HG03095 (cell line): Measurements from ENCODE around the gene MMS22L.

ENCODE experiments used
- ATAC-seq: cut with Tn5 transposase; IDR thresholded peaks from one replicate; pipeline ENCODE4 v1.9.1; 2021; ENCODE audit warnings: moderate library complexity; ENCODE audit not compliant: unreplicated experiment

MMS22L gene

GRCh38 chr6:97282726-97283617, at the start of gene MMS22L:
MMS22L (minus strand) TSS chr6:97283216; CDS start chr6:97282477, 739 bp downstream.
- ATAC-seq: peak; percentile 97

GRCh38 chr6:97322811-97323210, 39.8 kb upstream of the MMS22L start:
- no peak for ATAC-seq

DNA sequence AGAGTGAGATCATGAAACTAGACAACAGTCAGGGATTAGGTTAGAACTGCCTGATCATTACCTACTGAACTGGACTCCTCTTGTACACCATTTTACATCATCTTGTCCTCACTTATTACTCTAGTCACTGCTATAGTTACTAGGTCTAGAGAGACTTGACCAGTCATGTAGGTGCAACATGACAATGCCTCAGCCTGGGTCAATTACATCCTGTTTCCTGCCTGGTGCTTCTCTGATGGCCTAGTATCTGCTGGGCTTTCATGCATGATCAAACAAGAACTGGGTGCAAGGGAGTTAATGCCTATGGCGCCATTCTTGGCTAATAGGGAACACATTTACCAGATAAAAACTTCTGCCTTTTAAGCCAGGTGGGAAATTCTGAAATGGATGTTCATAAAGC, 39.2 kb upstream of the MMS22L start:
- no peak for ATAC-seq

DNA sequence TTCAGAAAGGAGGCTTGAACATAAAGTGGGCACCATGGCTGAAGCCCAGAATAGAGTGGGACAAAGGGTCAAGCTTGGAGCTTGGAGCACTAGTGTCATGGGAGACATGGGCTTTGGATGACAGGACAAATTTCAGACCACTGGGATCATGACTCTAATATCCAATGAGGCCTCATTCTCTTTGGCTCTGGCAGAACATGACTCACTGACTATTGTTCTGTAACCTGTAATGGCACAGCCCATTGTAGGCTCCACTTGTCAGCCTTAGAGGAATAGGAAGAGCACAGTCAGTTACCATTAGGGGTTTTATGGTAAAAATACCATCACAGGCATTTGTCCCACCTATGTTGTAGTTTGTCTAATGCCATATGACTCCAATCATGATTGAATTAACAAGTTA, 34.0 kb upstream of the MMS22L start:
- no peak for ATAC-seq

DNA sequence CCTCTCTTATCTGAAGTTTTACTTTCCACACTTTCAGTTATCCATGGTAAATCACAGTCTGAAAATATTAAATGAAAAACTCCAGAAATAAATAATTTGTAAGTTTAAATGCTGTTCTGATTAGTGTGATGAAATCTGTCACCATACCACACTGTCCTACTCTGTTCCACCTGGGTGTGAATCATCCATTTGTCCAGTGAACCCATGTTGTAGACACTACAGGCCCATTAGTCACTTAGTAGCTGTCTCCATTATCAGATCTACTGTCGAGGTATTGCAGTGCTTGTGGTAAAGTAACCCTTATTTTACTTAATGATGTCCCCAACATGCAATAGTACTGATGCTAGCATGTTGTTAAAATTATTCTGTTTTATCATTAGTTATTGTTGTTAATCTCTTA, 29.2 kb upstream of the MMS22L start:
- ATAC-seq: no peak

- ATAC-seq: no peak
Measured at GRCh38 chr6:97306544-97307320, 23.7 kb upstream of the MMS22L start.

DNA sequence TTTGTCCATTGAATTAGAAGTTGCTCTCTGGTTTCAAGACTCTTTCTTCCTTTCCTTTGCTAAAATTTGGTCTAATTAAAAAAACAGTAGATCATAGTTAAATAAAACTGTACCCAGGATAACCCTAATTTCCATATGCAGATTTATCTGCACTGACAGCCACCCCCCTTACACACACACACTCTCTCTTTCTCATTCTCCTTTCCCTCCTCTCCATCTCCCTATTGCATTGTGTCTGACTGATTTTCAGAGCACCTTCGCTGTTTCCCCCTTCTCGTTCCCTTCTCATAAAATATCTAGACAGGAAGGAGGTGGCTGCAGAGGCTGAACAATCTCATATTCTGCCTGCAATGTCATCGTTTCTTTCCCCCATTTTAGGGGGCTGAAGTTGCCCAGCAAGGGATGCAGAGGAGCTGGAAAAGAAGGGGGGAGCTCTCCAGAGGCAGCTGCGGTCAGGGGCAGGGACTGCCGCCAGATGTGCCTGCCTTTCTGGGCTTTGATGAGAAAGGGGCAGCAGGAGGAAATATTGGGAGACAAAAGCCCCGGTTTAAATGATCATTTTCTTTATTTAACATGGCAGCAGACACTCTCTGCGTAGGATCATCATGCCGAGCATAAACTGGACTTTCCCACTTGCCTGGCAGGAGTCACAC, 22.5 kb upstream of the MMS22L start:
- no peak for ATAC-seq

- no peak for ATAC-seq
Measured at GRCh38 chr6:97304701-97305100, 21.7 kb upstream of the MMS22L start.

- no peak for ATAC-seq
Measured at GRCh38 chr6:97294451-97294850, 11.4 kb upstream of the MMS22L start.

DNA sequence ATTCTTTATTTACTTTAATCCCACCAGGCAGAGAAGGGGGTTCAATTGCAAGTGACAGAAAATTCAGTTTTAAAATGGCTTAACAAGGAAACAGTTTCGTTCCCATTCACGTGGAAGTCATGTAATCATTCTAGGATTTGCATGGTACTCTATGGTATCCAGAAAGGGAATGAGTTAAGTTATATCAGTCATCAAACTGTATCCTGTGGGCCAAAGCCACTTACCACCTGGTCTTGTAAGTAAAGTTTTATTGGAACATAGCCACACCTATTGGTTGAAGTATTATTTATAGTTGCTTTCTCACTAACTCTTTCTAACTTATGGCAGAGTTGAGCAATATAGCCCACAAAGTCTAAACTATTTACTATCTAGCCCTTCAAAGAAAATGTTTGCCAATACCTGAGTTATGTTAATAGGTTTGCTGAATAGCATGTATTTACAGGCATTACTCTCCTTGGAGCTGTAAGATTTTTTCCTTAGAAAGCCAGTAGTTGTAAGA, 10.2 kb upstream of the MMS22L start:
- no peak for ATAC-seq

DNA sequence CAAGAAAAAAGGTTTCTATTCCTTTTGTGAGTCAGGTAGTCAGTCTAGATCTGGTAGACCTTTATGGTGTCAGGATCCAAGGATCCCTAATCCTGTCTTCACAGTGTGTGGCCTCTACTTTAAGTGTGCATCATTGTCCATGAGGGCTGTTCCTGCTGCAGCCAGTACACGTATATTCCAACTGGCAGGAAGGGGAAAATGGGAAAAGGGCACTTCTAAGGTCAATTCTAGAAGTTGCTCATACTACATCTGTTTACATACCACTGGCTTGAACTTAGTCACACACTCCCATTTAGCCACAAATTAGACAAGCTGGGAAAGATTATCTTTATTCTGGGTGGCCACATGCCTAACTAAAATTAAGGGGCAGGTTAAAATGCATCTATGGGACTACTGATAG, 9.7 kb upstream of the MMS22L start:
- ATAC-seq: no peak

- no peak for ATAC-seq
Measured at GRCh38 chr6:97291896-97292295, 8.9 kb upstream of the MMS22L start.

DNA sequence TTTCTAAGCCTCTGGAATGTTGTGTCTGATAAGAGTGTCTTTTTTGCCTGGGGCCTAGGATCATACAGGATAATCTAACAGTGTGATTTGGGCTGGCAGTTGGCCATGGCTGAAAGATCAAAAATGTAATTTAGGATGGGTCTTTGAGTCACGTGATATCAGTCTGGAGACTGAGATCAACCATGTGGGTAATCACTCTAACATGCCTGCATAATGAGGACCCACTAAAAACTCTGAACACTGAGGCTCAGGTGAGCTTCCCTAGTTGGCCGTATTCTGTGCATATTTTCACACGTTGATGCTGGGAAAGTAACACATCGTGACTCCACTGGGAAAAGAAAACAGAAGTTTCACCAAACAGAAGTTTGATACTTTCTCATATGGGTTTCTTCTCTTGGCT, 6.3 kb upstream of the MMS22L start:
- no peak for ATAC-seq

- ATAC-seq: no peak
Measured at GRCh38 chr6:97288188-97288587, 5.2 kb upstream of the MMS22L start.

DNA sequence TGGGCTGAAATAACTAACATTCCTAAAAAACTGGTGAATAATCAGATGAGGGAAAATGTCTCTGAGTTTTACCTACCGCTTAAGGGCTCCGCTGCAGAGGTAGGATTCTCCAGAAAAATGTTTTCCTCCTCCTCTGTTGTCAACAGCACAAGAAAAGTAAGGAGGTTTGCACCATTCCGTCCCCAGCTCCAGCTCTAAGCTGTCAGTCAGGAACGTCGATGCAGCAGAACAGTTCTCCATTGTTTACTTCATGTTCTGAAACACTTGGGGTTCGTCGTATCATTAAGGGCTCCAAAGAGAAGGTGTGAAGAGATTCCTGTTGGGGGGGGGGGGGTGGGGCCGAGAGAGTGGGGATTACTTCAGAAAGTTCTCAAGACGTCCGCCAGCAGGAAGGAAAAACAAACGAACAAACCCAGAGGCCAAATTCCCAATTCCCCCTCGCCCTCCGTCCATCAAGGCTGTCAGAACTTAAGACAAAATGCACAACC, 734 bp downstream of the MMS22L start:
- ATAC-seq: no peak

DNA sequence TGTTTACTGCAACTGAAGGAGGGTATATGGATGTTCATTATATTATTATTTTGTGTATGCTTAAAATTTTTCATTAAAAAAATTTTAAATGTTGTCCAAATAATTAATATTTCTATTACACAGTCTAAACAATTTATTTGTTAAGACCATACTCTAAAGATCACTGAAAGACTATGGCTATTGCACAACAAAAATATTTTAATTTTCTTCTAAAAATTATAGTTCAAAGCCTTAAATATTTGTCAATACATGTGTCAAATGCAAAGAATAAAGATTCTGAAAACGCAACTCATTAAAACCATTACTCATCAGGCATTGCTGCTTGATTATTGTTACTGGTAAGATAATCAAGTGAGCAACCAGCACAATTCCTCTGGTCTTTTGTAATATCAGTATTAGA, 2.2 kb downstream of the MMS22L start:
- no peak for ATAC-seq

- no peak for ATAC-seq
Measured at GRCh38 chr6:97275804-97276203, 7.2 kb downstream of the MMS22L start.

GRCh38 chr6:97269821-97270220, 13.2 kb downstream of the MMS22L start:
- no peak for ATAC-seq

DNA sequence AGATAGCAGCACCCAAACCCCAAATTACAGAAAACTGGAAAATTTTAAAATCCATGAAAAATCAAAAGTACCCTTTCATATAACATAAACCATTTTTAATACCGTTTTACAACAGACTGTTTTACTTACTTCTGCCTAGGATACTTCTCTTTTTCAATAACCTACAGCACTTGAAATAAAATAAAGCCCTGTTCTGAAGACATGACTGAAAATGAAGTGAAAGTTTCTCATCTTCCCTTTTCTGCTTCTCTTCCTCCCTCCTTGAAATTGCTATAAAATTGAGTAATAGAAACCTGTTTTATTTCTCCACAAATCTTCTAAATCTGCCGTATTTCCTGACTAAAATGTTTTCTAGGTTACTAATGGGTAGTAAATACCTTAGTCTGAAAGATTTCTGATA, 20.3 kb downstream of the MMS22L start:
- no peak for ATAC-seq

DNA sequence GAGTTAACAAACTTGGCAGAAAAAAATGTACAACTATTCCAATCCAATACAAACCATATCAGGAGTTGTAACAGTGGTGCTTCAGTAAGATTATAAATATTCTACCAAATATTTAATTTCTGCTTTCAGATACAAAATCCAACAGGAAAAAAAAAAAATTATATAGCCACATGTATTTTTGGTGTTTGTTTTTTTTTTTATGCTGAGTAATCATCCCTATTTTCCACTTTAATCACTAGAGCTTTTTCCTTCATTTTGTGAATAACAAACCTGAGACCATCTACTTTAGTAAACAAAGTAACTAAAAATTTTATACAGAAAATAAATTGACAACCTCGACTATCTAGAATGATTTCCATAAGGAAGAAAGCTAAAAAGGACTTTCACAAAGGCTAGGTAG, 36.2 kb downstream of the MMS22L start:
- no peak for ATAC-seq

- ATAC-seq: no peak
Measured at GRCh38 chr6:97240222-97240621, 42.8 kb downstream of the MMS22L start.
